ENCODE data around the gene PRKRIP1.
A peak's percentile ranks its signal among the peaks of the same experiment; 100 is the strongest.

DNA sequence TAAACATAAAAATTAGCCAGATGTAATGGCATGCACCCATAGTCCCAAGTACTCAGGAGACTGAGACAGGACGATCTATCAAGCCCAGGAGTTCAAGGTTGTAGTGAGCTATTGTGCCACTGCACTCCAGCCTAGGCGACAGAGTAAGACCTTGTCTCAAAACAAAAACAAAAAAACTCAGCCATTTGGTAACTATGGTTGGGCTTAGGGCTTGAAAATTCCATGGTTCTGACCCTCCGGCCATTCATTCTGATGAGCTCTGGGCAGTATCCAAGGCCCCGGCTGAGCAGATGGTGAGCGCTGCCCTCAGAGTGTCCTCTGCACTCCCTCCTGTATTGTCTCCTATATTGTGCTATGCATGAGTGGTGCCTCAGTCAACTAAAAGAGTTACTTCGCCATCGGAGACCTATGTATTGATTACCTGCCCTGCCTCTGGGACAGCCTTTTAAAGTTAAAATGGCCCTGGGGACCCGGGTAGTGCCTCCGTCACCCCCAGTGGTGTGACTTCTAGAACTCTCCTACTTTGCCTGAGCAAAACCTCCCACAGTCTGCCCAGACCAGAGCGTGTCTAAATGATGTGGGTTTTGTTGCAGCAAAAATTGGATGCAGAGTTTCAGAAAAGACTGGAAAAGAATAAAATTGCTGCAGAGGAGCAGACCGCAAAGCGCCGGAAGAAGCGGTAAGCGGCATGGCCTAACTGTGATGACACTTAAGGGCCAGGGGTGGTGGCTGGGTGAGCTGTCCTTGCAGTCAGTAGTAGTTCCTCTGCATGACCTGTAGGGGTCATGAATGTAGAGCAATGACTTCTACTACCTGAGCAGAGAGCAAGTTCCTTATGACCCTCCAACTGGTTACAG is 8.1 kb downstream of the PRKRIP1 start:
- TF ChIP-seq, protein P1, sequence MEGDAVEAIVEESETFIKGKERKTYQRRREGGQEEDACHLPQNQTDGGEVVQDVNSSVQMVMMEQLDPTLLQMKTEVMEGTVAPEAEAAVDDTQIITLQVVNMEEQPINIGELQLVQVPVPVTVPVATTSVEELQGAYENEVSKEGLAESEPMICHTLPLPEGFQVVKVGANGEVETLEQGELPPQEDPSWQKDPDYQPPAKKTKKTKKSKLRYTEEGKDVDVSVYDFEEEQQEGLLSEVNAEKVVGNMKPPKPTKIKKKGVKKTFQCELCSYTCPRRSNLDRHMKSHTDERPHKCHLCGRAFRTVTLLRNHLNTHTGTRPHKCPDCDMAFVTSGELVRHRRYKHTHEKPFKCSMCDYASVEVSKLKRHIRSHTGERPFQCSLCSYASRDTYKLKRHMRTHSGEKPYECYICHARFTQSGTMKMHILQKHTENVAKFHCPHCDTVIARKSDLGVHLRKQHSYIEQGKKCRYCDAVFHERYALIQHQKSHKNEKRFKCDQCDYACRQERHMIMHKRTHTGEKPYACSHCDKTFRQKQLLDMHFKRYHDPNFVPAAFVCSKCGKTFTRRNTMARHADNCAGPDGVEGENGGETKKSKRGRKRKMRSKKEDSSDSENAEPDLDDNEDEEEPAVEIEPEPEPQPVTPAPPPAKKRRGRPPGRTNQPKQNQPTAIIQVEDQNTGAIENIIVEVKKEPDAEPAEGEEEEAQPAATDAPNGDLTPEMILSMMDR (IDR thresholded peaks at IDR 0.05; ENCODE audit: insufficient read depth, low read depth, low read length): peak; percentile 54
- TF ChIP-seq EZH2 (IDR thresholded peaks at IDR 0.05; ENCODE audit: insufficient read depth, low read length): no peak

Measured in astrocyte (in vitro differentiated cells and primary cell).